ENCODE measurements around the gene RPRML.
"Not testable (repeated sequence)": the region's sequence is repeated elsewhere in the genome, so short reads cannot be mapped to it uniquely, and the experiment has no call there.

Gene RPRML

GRCh38 chr17:46979147-46979863, at the start of gene RPRML:
TSS of gene RPRML (minus strand) at chr17:46979253. CDS start at chr17:46979007, 246 bp downstream.
- DNase-seq: peak; percentile 34

- DNase-seq: not testable (repeated sequence)
Observed at GRCh38 chr17:47016966-47017365, 37.9 kb upstream of the RPRML start.

- no peak for DNase-seq
Observed at GRCh38 chr17:47013341-47013740, 34.3 kb upstream of the RPRML start.

- no peak for DNase-seq
Observed at GRCh38 chr17:47012457-47012856, 33.4 kb upstream of the RPRML start.

- no peak for DNase-seq
Observed at GRCh38 chr17:47009759-47010594, 30.9 kb upstream of the RPRML start.

- DNase-seq: no peak
Observed at GRCh38 chr17:47004906-47005305, 25.9 kb upstream of the RPRML start.

GRCh38 chr17:47003864-47004263, 24.8 kb upstream of the RPRML start:
- not testable (repeated sequence) for DNase-seq

GRCh38 chr17:46995841-46996571, 17.0 kb upstream of the RPRML start:
- DNase-seq: no peak

GRCh38 chr17:46994993-46995392, 15.9 kb upstream of the RPRML start:
- no peak for DNase-seq

- no peak for DNase-seq
Observed at GRCh38 chr17:46991617-46992016, 12.6 kb upstream of the RPRML start.

GRCh38 chr17:46989637-46990431, 10.8 kb upstream of the RPRML start:
- no peak for DNase-seq

GRCh38 chr17:46987927-46988326, 8.9 kb upstream of the RPRML start:
- DNase-seq: not testable (repeated sequence)

GRCh38 chr17:46986366-46986765, 7.3 kb upstream of the RPRML start:
- no peak for DNase-seq

- no peak for DNase-seq
Observed at GRCh38 chr17:46984892-46985291, 5.8 kb upstream of the RPRML start.

GRCh38 chr17:46984341-46984740, 5.3 kb upstream of the RPRML start:
- no peak for DNase-seq

- no peak for DNase-seq
Observed at GRCh38 chr17:46983782-46984181, 4.7 kb upstream of the RPRML start.

- no peak for DNase-seq
Observed at GRCh38 chr17:46982577-46982976, 3.5 kb upstream of the RPRML start.

GRCh38 chr17:46978489-46979146, 435 bp downstream of the RPRML start:
- DNase-seq: no peak

GRCh38 chr17:46977750-46978488, 1.1 kb downstream of the RPRML start:
- DNase-seq: no peak

- no peak for DNase-seq
Observed at GRCh38 chr17:46977348-46977747, 1.7 kb downstream of the RPRML start.

GRCh38 chr17:46976626-46977270, 2.3 kb downstream of the RPRML start:
- no peak for DNase-seq
